ENCODE results near the gene CMIP.

Gene CMIP

GRCh38 chr16:81532491-81533174 is 88.0 kb downstream of the CMIP start:
- DNase-seq (ENCODE audit: low read depth in 2 of 2) = no peak

DNA sequence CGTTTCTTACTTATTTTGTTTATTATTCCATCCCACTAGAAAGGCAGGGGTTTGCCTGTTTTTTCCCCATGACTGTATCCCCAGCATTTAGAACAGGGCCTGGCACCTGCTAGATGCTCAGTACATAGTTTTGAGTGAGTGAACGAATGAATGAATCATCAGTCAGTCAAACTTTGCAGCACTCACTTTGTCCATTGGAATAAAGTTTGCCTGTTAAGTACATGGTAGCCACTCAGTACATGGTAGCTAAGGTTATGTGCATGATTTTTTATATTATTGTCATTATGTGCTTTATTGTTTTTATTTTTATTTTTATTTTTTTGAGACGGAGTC is 88.5 kb downstream of the CMIP start:
- DNase-seq (ENCODE audit: low read depth in 2 of 2) = no peak

DNA sequence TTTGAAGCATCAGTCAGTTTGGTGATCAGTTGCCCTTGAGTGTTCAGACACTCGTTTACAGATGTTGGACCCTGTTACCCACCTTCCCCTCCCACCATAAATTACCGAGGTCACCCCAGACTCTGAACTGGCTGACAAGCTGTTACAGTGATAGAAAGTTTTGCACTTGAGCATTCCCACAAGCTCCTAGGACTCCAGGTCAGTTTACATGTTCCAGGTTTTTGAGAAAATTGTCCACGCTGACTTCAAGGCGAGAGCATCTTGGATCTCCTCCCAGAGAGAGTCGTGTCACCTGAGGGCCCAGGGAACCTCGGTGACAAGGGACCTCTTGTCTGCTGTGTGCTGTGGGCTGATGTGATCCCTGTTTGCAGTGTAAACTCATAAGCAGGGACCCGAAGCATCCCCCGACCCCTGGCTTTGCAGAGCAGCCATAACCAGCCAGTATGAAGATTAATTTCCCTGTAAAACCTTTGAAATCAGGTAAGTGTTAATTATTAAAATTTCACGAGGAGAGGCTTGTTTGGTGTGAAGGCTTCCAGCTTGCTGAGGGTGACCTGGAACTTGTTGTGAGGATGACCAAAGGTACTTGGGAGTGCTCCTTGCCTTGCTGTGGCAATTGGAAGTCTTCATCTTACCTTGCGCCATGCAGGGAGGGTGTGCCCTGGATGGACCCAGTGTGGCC is 91.2 kb downstream of the CMIP start:
- DNase-seq (ENCODE audit: low read depth in 2 of 2) = no peak

GRCh38 chr16:81536648-81537047 is 92.0 kb downstream of the CMIP start:
- no peak for DNase-seq (ENCODE audit: low read depth in 2 of 2)

DNA sequence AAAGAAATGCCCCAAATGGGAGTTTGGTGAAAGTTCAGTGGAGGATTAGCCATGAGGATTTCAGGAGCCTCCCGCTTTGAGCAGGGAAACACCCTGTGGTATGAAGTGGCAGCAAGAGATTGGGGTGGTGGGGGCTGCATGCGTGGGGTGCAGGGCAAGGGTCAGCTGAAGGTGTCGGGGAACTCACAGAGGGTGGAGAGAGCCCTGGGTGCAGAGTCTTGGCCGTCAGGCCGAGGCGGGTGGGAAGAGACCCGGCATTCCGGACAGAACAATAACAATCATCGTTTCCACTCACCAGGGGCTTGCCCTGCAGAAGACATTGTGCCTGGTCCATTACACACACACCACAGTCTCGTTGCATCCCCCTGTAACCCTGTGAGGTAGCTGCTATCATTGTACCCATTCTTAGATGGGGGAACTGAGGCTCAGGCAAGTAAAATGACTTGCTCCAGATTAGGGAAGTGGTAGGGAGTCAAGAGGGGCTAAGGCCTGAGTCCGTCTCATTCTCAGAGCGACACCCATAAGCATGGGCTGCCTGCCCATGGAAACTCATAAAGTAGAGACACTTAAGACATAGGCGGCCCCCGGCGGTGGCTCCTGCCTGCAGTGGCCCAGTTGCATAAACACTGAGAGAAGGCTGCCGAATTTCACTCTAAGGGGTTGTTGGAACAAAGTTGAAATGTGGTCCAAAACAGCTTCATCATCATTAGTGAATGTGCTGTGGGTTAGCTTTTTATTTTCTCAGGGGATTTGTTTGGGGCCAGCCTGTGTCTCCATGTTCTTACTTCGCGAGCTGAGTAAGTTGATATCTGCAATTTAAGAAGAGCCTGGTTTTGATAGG is 93.3 kb downstream of the CMIP start:
- no peak for DNase-seq (ENCODE audit: low read depth in 2 of 2)

- DNase-seq (ENCODE audit: low read depth in 2 of 2) = no peak
Observed at GRCh38 chr16:81539009-81539758, 94.6 kb downstream of the CMIP start.

DNA sequence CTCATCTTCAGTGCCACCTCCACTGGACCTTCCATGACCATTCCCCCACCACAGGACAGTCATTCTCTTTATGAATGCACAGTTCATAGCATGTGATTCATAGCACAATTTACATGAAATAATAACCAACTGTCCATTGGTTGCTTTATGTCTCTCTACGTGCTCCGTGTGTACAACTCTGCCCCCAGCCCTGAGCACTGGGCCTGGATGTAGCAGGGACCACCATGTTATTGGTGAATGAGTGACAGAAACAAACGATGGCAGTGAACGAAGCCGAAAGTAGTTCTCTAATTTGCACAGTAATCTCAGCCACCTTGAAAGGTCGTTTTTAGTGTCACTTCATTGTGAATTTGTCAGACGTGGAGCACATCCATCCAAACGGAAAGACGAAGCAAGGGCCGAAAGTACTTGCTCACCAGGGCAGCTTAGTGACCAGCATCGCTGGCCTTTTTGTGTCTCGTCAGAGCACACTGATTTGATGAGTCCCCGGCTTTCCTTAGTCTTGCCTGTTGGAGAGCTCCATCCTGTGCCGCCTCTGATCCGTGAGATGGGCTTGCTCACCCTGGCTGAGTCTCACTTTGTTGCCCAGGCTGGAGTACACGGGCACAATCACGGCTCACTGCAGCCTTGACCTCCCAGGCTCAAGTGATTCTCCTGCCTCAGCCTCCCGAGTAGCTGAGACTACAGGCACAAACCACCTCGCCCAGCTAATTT is 95.3 kb downstream of the CMIP start:
- DNase-seq (ENCODE audit: low read depth in 2 of 2) = no peak

GRCh38 chr16:81541314-81541713 is 96.7 kb downstream of the CMIP start:
- no peak for DNase-seq (ENCODE audit: low read depth in 2 of 2)

- DNase-seq (ENCODE audit: low read depth in 2 of 2) = no peak
Observed at GRCh38 chr16:81542609-81543570, 98.3 kb downstream of the CMIP start.

DNA sequence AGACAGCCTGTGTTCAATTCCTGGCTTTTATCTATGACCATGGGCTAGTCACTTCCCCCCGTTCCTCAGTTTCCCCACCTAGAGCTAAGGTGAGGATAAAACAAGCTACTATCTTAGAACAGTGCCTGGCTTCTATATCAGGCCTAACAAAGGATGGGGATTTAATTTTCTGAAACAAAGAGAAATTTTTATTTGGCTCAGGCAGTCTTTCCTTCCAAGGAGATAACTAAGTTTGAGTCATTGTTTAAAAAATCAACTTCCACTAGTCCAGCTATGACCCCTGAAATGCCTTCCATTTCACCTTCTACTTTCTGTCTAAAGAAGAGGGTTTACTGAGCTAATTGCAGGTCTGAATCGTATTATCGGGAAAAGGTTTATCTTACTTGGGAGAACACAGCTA is 99.0 kb downstream of the CMIP start:
- no peak for DNase-seq (ENCODE audit: low read depth in 2 of 2)

DNA sequence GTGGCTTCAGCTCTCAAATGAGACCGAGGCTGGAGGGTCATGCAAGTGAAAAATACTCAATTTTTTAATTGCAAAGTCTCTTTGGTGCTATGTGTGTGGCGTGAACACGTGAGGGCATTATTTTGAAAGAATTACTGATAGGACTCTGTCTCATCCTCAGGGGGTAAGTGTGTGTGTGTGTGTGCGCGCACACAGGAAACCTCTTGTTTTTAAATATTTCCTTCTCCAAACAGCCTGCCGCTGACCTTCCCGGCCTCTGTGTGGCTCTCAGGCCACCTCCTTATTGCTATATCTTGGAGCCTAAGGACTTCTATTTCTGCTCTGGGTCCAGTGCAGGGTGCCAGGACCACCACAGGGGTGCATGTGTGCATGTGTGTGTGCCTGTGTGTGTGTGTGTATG is 99.7 kb downstream of the CMIP start:
- no peak for DNase-seq (ENCODE audit: low read depth in 2 of 2)

- DNase-seq (ENCODE audit: low read depth in 2 of 2) = no peak
Observed at GRCh38 chr16:81544700-81545271, 100.2 kb downstream of the CMIP start.

- DNase-seq (ENCODE audit: low read depth in 2 of 2) = no peak
Observed at GRCh38 chr16:81545470-81546250, 101.1 kb downstream of the CMIP start.

DNA sequence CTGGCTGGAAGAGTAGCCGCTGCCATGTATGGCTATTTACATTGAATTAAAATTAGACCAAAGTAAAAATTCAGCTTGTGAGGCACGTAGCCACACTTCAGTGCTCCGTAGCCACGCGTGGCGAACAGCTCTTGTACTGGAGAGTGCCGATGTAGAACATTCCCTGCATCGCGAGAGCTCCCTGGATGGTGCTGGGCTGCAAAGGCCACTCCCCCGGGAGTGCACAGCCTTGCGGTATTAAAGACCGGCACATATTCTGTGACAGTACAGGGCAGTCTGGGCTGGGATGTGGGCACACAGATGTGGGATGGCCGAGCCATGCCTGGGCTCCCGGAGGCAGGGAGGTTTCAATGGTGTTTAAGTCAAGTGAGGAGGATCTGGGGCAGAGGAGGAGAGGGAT is 102.2 kb downstream of the CMIP start:
- DNase-seq (ENCODE audit: low read depth in 2 of 2) = no peak

DNA sequence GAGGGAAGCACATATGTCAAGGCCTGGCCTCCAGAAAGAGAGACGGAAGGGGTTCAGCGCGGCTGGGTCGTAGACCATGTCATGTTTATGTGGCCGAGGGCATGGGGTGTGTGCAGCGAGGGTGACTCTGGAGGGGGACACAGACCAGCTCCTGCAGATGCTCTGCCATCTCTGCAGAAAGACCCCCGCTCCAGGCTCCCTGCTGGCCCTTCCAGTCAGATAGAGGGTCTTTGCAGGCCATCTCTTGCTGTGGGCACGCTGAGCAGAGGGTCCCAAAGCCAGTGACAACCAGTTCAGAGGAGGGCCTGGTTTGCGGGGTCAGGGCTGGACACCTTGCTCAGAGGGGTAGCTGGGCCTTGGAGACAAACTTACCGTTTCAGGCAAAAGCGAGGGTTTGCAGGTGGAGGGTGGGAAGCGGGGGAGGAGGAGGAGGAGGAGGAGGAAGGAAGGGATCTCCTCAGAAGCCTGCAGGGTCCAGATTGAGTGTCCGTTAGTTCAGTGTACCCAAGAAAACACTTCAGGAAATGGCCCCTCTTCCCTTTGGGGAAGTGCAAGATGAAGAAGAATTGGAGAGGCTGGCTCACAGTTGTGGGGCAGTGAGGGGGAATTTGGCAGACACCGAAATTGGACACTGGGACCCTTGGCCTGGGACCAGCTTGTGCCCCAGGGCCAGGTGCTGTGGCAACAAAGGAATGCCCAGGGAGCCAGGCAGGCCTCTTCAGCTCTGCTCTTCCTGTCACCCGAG is 102.8 kb downstream of the CMIP start:
- DNase-seq (ENCODE audit: low read depth in 2 of 2) = no peak

DNA sequence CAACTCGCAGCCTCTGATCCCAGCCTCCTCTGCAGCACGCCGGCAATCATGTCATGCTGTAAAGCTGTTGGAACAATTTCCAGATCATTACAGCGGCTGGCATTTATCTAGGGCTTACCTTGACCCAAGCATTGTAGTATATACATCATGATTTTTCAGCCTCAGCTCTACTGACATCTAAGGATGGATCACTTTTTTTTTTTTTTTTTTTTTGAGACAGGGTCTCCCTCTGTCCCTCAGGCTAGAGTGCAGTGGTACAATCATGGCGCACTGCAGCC is 103.3 kb downstream of the CMIP start:
- no peak for DNase-seq (ENCODE audit: low read depth in 2 of 2)

DNA sequence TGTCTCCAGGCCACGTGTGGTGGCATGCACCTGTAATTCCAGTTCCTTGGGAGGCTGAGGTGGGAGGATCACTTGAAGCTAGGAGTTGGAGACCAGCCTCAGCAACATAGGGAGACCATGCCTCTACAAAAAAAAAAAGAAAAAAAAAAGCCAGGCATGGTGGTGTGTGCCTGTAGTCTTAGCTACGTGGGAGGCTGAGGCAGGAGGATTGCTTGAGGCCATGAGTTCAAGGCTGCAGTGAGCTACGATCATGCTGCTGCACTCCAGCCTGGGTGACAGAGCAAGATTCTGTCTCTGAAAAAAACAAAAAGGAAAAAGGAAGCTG is 103.9 kb downstream of the CMIP start:
- no peak for DNase-seq (ENCODE audit: low read depth in 2 of 2)

DNA sequence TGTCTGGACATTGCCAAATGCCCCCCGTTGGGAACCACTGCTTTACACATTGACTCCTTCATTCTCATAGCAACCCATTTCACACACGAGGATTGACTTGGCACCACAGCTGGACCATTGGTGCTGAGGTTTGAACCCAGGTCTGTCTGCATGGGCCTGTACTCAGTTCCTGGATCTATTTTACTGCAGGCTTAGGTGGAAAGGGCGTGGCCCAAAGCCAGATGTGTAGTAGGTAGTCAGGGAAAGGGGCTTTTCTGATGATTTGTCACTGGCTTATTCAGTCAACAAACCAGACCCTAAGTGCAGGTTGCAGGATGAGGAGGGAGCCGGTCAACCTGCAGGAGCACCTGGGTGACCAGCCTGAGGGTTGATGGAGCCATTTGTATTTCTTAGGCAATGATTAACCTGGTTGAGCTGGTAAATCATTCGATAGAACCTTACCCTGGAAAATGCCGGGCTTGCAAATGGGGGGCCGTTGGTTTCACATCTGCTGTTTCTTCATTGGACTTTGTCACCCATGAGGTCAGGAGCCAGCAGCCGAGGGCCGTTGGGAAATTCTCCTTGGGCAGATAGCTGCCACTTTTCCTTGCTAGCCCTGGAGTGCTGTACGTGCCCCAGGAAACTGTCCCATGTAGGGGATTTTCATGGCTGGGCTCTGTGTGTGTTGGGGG is 104.4 kb downstream of the CMIP start:
- no peak for DNase-seq (ENCODE audit: low read depth in 2 of 2)

Data from stimulated activated CD4-positive, alpha-beta T cell treated with anti-CD3 and anti-CD28 coated beads, Interleukin-1b, Interleukin-23, amount 100 ng/mL, for 1 hour (primary cell).